ENCODE data around the gene GGA1. TPM values are rescaled to one million over a fixed set of nuclear protein-coding genes. Genes with fewer than 3 reads are reported as not detected.

Gene GGA1
- total and polyA plus RNA-seq, 10 of the 15 experiments (the other 5 are each of a cell fraction or from before 2014, with no cell fraction given): 1.4 to 79.4 (median 44.4) TPM

DNA sequence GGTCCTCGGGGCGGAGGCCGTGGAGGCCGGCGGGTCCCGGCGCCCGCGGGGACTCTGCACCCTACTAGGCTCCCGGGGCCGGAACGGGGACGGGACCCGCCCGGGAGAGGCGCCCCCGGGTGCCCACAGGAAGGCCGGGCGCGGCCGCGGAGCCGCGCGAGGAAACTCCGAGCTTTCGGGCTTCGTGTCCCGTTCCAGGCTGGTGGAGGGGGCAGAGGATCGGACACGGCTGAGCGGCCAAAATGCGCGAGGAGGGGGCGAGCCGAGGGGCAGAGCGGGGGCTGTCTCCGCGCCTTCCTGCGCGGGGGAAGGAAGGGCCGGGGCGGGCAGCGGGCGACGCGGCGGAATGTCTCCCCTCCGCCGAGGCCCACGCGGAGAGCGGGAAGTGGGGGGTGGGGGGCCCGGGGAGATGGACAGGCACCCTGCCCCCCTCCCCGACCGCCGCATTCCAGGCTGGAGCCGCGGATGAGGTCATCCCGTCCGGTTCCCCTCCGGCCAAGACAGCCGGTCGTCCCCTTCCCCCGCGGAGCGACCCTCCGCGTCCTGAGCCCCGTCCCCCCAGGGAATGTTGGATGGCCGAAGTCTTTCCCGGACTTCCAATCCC, 47.9 kb upstream of the GGA1 start:
- RAD21 ChIA-PET (ENCODE audit: unreplicated experiment): interaction anchor here (8.4 kb wide), 1 partner anchor 18 kb away, joined by 237 read pairs; no protein-coding TSS in a partner anchor
- H3K4me2 ChIP-seq (ENCODE audit: control insufficient read depth, insufficient read depth): no peak overlapping the region
- in situ Hi-C loops (cut with MboI): no loop called here
- no peak overlapping the region for H3K9ac ChIP-seq (ENCODE audit: control insufficient read depth, insufficient read depth, low read length)
- ATAC-seq (no peak), FAIRE-seq (no peak), DNase-seq (ENCODE audit: low read depth, low spot score) (no peak)
- H3K9me3 ChIP-seq (replicated peaks; ENCODE audit: control insufficient read depth, insufficient read depth, low read length): no peaks in the 10 kb centered on the region
- peak; percentile 18; the same call in 1 of the 2 replicates for TF ChIP-seq DPF2 (IDR thresholded peaks at IDR 0.05)
- peak; percentile 93 for TF ChIP-seq SUZ12 (IDR thresholded peaks at IDR 0.05; ENCODE audit: unreplicated experiment)
- TF ChIP-seq ESRRA (IDR thresholded peaks at IDR 0.05; ENCODE audit: low read length): no peak
- no peak for TF ChIP-seq SREBF2 (IDR thresholded peaks at IDR 0.05; ENCODE audit: low read length)
- no peak for TF ChIP-seq SMARCA5 (IDR thresholded peaks at IDR 0.05)
- no peak overlapping the region for H3K27ac ChIP-seq (ENCODE audit: control insufficient read depth, insufficient read depth)
- H4K20me1 ChIP-seq (ENCODE audit: control insufficient read depth, insufficient read depth): no peaks in the 10 kb centered on the region
- intact Hi-C loops (cut with micrococcal nuclease; ENCODE audit: unreplicated experiment): loop anchor here (10.0 kb wide), 1 partner anchor 246 kb away; no protein-coding TSS in a partner anchor
- CTCF ChIA-PET: interaction anchor here (0.7 to 22.0 kb wide), 8 partner anchors 10 to 88 kb away, joined by 3 to 541 read pairs (median 6); partner anchors contain the start of genes LGALS2 and MFNG
- no peak overlapping the region for H3K4me3 ChIP-seq
- H3K36me3 ChIP-seq (ENCODE audit: control insufficient read depth in 2 of 2, insufficient read depth in 2 of 2, low read length in 1 of 2): no peaks in the 10 kb centered on the region
- peaks cover 16% of the 10 kb centered on the region in 2 experiments for H3K27me3 ChIP-seq (replicated peaks in 1 of 2; ENCODE audit: control insufficient read depth in 2 of 2, insufficient read depth in 2 of 2, low read length in 1 of 2)
- 4% methylated on average over 33 of the region's 72 CpGs for WGBS (ENCODE audit: insufficient coverage, insufficient replicate concordance, low lambda C conversion rate, missing lambda C conversion rate)
- BruUV-seq (replicated peaks): no TSS peak
- H3K4me1 ChIP-seq (ENCODE audit: control insufficient read depth, insufficient read depth, low read length): no peaks in the 10 kb centered on the region; the same call in 1 of the 2 replicates
- SMC1A ChIA-PET (ENCODE audit: uncharacterized antibody, unreplicated experiment): interaction anchor here (0.8 to 3.6 kb wide), 3 partner anchors 12 to 23 kb away, joined by 3 to 26 read pairs (median 7); no protein-coding TSS in a partner anchor
- no peak overlapping the region for H2AFZ ChIP-seq (ENCODE audit: control insufficient read depth, low read depth, low read length)
- no peaks in the 10 kb centered on the region for H3K79me2 ChIP-seq (ENCODE audit: control insufficient read depth, insufficient read depth, low read length)
- POLR2A ChIA-PET: no interaction called here

All from GM12878 (cell line).